Progenitor cell of endocrine pancreas (in vitro differentiated cells): ENCODE measurements around the gene TOPORS. TPM values are rescaled to one million over a fixed set of nuclear protein-coding genes. Genes with fewer than 3 reads are reported as not detected.
A peak's percentile ranks its signal among the peaks of the same experiment; 100 is the strongest.
"Not testable (repeated sequence)": the region's sequence is repeated elsewhere in the genome, so short reads cannot be mapped to it uniquely, and the experiment has no call there.

Experiments
- DNase-seq: peaks from one replicate; pipeline ENCODE4 v3.0.0; 2021; ENCODE audit warnings: low spot score; ENCODE audit not compliant: unreplicated experiment
- H3K27ac Mint-ChIP-seq: 2 replicates; pipeline ENCODE4 v1.8.0; 2021; ENCODE audit warnings: mild to moderate bottlenecking, moderate library complexity, mixed read lengths
- H3K27me3 Mint-ChIP-seq: 2 replicates; pipeline ENCODE4 v1.8.0; 2021; ENCODE audit warnings: mixed read lengths
- H3K36me3 Mint-ChIP-seq: 2 replicates; pipeline ENCODE4 v1.8.0; 2022; ENCODE audit warnings: mixed read lengths; ENCODE audit not compliant: insufficient read depth
- H3K4me1 Mint-ChIP-seq: 2 replicates; pipeline ENCODE4 v1.8.0; 2021; ENCODE audit warnings: low read depth, mixed read lengths
- H3K4me3 Mint-ChIP-seq: 2 replicates; pipeline ENCODE4 v1.8.0; 2021; ENCODE audit warnings: low read depth, mild to moderate bottlenecking, moderate library complexity, mixed read lengths
- H3K9me3 Mint-ChIP-seq: 2 replicates; pipeline ENCODE4 v1.8.0; 2021; ENCODE audit warnings: low read depth, mixed read lengths
- CTCF ChIP-seq: fragments of 200-600 bp; sonication (generic); IDR thresholded peaks from one replicate; pipeline ENCODE4 v1.5.0; 2021; ENCODE audit warnings: antibody characterized with exemption, mild to moderate bottlenecking; ENCODE audit not compliant: unreplicated experiment
- total RNA-seq: library from RNA; stranded (reverse); gene quantifications from 2 replicates; pipeline ENCODE4 v1.2.1, GENCODE V29; 2021

TOPORS gene
- total RNA-seq, 1 donor from 2014 or later = 20.7 TPM

- H3K9me3 Mint-ChIP-seq = peaks cover 7% of the 10 kb centered on the region
- no peak for DNase-seq
- no peak overlapping the region for H3K4me3 Mint-ChIP-seq
- H3K36me3 Mint-ChIP-seq = peaks cover 13% of the 10 kb centered on the region
- no peaks in the 10 kb centered on the region for H3K27me3 Mint-ChIP-seq
- peak overlapping the region; percentile 8 for H3K27ac Mint-ChIP-seq
- TF ChIP-seq CTCF = no peak
- H3K4me1 Mint-ChIP-seq = no peaks in the 10 kb centered on the region
Measured at GRCh38 chr9:32533336-32533735, 19.1 kb downstream of the TOPORS start.

GRCh38 chr9:32526707-32527048 is 25.7 kb downstream of the TOPORS start:
- TF ChIP-seq CTCF = no peak
- H3K36me3 Mint-ChIP-seq = peaks cover 16% of the 10 kb centered on the region
- no peak for DNase-seq
- H3K4me1 Mint-ChIP-seq = peaks cover 28% of the 10 kb centered on the region
- peak overlapping the region; percentile 94 for H3K4me3 Mint-ChIP-seq
- H3K9me3 Mint-ChIP-seq = peaks cover 9% of the 10 kb centered on the region
- H3K27me3 Mint-ChIP-seq = no peaks in the 10 kb centered on the region
- H3K27ac Mint-ChIP-seq = peak overlapping the region; percentile 99

GRCh38 chr9:32526041-32526706 is 26.2 kb downstream of the TOPORS start, which contains the start of gene RIGI:
RIGI (minus strand) TSS chr9:32526196; CDS start chr9:32526166, 30 bp downstream.
- peak; percentile 60 for DNase-seq
- Mint-ChIP-seq H3K4me3 (peak within 1 kb of the TSS; percentile 94), H3K36me3 (peaks cover 16% of the 10 kb centered on the region), H3K9me3 (peaks cover 9% of the 10 kb centered on the region), H3K27me3 (no peaks in the 10 kb centered on the region), H3K4me1 (peaks cover 28% of the 10 kb centered on the region), H3K27ac (peak within 1 kb of the TSS; percentile 99)
- TF ChIP-seq CTCF = peak; percentile 53

GRCh38 chr9:32525709-32526030 is 26.7 kb downstream of the TOPORS start:
- Mint-ChIP-seq H3K36me3 (peaks cover 14% of the 10 kb centered on the region), H3K27me3 (no peaks in the 10 kb centered on the region), H3K4me1 (peaks cover 28% of the 10 kb centered on the region), H3K4me3 (peak overlapping the region; percentile 94), H3K27ac (peak overlapping the region; percentile 99), H3K9me3 (peaks cover 4% of the 10 kb centered on the region)
- no peak for DNase-seq
- TF ChIP-seq CTCF = no peak

- H3K27ac Mint-ChIP-seq = peak overlapping the region; percentile 99
- TF ChIP-seq CTCF = no peak
Measured at GRCh38 chr9:32524892-32525708, 27.3 kb downstream of the TOPORS start.

GRCh38 chr9:32524558-32524891 is 27.9 kb downstream of the TOPORS start:
- H3K27me3 Mint-ChIP-seq, DNase-seq, H3K9me3 Mint-ChIP-seq, H3K4me3 Mint-ChIP-seq: not testable (repeated sequence)
- peaks cover 28% of the 10 kb centered on the region for H3K4me1 Mint-ChIP-seq
- H3K27ac Mint-ChIP-seq = peak overlapping the region; percentile 99
- H3K36me3 Mint-ChIP-seq = peaks cover 15% of the 10 kb centered on the region

More at GRCh38 chr9:32524892-32525708, 27.3 kb downstream of the TOPORS start:
- peak overlapping the region; percentile 94 for H3K4me3 Mint-ChIP-seq
- no peaks in the 10 kb centered on the region for H3K27me3 Mint-ChIP-seq
- H3K4me1 Mint-ChIP-seq = peaks cover 28% of the 10 kb centered on the region
- peaks cover 4% of the 10 kb centered on the region for H3K9me3 Mint-ChIP-seq
- H3K36me3 Mint-ChIP-seq = peaks cover 15% of the 10 kb centered on the region
- no peak for DNase-seq
